GM10248 (cell line): ENCODE results near the gene FAM43A.

Experiments used
- CTCF ChIA-PET: fragments of 300-600 bp; sonication (Branson Sonifier 250); formaldehyde crosslinking; extraction: SDS; loops from one replicate; lab custom pipeline; 2021; ENCODE audit warnings: antibody characterized with exemption; lab: Yijun Ruan, JAX
- POLR2A ChIA-PET: fragments of 350-650 bp; sonication (Branson Sonifier 250); formaldehyde crosslinking; extraction: SDS; loops from one replicate; lab custom pipeline; 2020; ENCODE audit warnings: antibody characterized with exemption; lab: Yijun Ruan, JAX
- DNase-seq: peaks from one replicate; pipeline ENCODE4 v3.0.0; 2012; ENCODE audit errors: extremely low spot score
- CTCF ChIP-seq: IDR thresholded peaks from 2 replicates; pipeline ENCODE4 v1.5.1; 2012; ENCODE audit warnings: mild to moderate bottlenecking, low read depth; ENCODE audit errors: extremely low read depth, missing control alignments, control extremely low read depth

FAM43A gene

GRCh38 chr3:194642769-194643168 lies 42.9 kb upstream of the FAM43A start:
- no peak for DNase-seq
- no peak for TF ChIP-seq CTCF
- POLR2A ChIA-PET = no interaction called here
- CTCF ChIA-PET = interaction anchor here (0.7 to 1.5 kb wide), 6 partner anchors 9 to 629 kb away, joined by 3 to 8 read pairs (median 3); partner anchors contain the start of genes LSG1 and TMEM44

- CTCF ChIA-PET = interaction anchor here (3.9 kb wide), 1 partner anchor 24 kb away, joined by 13 read pairs; the partner anchor contains the start of gene LSG1
- TF ChIP-seq CTCF = no peak
- DNase-seq = no peak
- POLR2A ChIA-PET = no interaction called here
Observed at GRCh38 chr3:194647747-194648146, 37.9 kb upstream of the FAM43A start.

- ChIA-PET CTCF (interaction anchor here (0.6 to 1.8 kb wide), 3 partner anchors 9 to 60 kb away, joined by 3 to 6 read pairs (median 3); partner anchors contain the start of gene LSG1), POLR2A (no interaction called here)
- TF ChIP-seq CTCF = no peak
- DNase-seq = peak; percentile 53
Observed at GRCh38 chr3:194654443-194654842, 31.2 kb upstream of the FAM43A start.

GRCh38 chr3:194657439-194657838 lies 28.2 kb upstream of the FAM43A start:
- no peak for TF ChIP-seq CTCF
- no peak for DNase-seq
- POLR2A ChIA-PET = interaction anchor here (0.6 kb wide), 2 partner anchors 31 to 473 kb away, joined by 3 to 5 read pairs; no protein-coding TSS in a partner anchor
- CTCF ChIA-PET = interaction anchor here (1.0 to 6.3 kb wide), 3 partner anchors 9 to 14 kb away, joined by 4 to 59 read pairs (median 5); partner anchors contain the start of gene LSG1

- ChIA-PET CTCF (interaction anchor here (1.2 to 6.3 kb wide), 3 partner anchors 12 to 25 kb away, joined by 3 to 59 read pairs (median 5); partner anchors contain the start of gene LSG1), POLR2A (no interaction called here)
- no peak for DNase-seq
- no peak for TF ChIP-seq CTCF
Observed at GRCh38 chr3:194658477-194659242, 27.0 kb upstream of the FAM43A start.

GRCh38 chr3:194659778-194660177 lies 25.9 kb upstream of the FAM43A start:
- CTCF ChIA-PET = interaction anchor here (1.2 to 6.3 kb wide), 3 partner anchors 11 to 23 kb away, joined by 3 to 59 read pairs (median 3); partner anchors contain the start of gene LSG1
- DNase-seq = no peak
- POLR2A ChIA-PET = interaction anchor here (0.6 kb wide), 1 partner anchor 150 kb away, joined by 4 read pairs; no protein-coding TSS in a partner anchor
- no peak for TF ChIP-seq CTCF
